Measurements from ENCODE around the gene FANCC.

DNA sequence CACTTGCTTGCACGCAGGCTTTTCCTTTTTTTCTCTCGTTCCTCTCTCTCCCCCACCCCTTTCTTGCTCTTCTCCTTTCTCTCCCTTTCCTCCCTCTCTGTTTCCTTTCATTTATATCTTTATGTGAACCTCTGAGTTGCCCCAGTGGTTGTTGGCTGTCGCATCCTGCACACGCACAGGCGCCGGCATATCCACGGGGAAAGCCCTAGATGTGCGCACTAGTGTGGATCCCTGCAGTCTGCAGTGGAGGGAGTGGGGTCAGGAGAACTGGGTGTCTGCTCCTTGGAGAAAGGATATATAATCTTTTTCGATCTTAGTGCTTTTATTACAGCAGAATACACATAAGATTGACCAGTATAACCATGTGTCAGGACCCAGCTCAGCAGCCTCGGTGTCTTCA lies 223.5 kb downstream of the FANCC start:
- TF ChIP-seq, protein P1, sequence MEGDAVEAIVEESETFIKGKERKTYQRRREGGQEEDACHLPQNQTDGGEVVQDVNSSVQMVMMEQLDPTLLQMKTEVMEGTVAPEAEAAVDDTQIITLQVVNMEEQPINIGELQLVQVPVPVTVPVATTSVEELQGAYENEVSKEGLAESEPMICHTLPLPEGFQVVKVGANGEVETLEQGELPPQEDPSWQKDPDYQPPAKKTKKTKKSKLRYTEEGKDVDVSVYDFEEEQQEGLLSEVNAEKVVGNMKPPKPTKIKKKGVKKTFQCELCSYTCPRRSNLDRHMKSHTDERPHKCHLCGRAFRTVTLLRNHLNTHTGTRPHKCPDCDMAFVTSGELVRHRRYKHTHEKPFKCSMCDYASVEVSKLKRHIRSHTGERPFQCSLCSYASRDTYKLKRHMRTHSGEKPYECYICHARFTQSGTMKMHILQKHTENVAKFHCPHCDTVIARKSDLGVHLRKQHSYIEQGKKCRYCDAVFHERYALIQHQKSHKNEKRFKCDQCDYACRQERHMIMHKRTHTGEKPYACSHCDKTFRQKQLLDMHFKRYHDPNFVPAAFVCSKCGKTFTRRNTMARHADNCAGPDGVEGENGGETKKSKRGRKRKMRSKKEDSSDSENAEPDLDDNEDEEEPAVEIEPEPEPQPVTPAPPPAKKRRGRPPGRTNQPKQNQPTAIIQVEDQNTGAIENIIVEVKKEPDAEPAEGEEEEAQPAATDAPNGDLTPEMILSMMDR (conservative IDR thresholded peaks at IDR 0.05 in 1 of 2, IDR thresholded peaks at IDR 0.05 in 1 of 2; ENCODE audit: low read depth in 1 of 2, low read length in 2 of 2) = no peak
- TF ChIP-seq EZH2 (IDR thresholded peaks at IDR 0.05; ENCODE audit: low read length, missing control alignments) = no peak
